ENCODE data around the gene WDFY4.

DNA sequence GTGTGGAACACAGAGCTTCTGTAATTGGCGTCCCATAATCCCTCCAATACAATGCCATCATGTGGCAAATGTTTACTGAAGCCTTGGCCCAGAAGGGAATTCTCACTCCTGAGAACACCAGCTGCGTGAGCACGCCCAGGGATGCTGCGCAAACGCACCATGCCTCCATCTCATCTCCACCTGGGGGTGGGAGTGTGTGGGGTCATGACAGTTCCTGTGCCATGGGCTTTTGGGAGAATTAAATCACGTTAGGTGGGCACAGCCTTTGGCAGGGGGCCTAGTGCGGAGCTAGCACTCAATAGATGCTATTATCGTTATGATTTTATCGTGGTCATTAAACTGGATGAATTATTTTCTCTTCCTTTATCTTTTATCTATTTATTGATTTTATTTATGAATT lies 15.8 kb downstream of the WDFY4 start:
- TF ChIP-seq, protein P1, sequence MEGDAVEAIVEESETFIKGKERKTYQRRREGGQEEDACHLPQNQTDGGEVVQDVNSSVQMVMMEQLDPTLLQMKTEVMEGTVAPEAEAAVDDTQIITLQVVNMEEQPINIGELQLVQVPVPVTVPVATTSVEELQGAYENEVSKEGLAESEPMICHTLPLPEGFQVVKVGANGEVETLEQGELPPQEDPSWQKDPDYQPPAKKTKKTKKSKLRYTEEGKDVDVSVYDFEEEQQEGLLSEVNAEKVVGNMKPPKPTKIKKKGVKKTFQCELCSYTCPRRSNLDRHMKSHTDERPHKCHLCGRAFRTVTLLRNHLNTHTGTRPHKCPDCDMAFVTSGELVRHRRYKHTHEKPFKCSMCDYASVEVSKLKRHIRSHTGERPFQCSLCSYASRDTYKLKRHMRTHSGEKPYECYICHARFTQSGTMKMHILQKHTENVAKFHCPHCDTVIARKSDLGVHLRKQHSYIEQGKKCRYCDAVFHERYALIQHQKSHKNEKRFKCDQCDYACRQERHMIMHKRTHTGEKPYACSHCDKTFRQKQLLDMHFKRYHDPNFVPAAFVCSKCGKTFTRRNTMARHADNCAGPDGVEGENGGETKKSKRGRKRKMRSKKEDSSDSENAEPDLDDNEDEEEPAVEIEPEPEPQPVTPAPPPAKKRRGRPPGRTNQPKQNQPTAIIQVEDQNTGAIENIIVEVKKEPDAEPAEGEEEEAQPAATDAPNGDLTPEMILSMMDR (conservative IDR thresholded peaks at IDR 0.05; ENCODE audit: low read depth in 2 of 2), result no peak
- TF ChIP-seq POLR2AphosphoS5 (IDR thresholded peaks at IDR 0.05; ENCODE audit: low read depth) (no peak), EZH2 (IDR thresholded peaks at IDR 0.05; ENCODE audit: low read depth, unreplicated experiment) (no peak), EZH2phosphoT487 (IDR thresholded peaks at IDR 0.05; ENCODE audit: unreplicated experiment) (no peak), ZNF331 (CRISPR knock-in tag; IDR thresholded peaks at IDR 0.05; ENCODE audit: low read depth) (no peak), STAT1 (IDR thresholded peaks at IDR 0.05; ENCODE audit: unreplicated experiment) (no peak), JUNB (IDR thresholded peaks at IDR 0.05; ENCODE audit: unreplicated experiment) (no peak), CREB1 (CRISPR knock-in tag; IDR thresholded peaks at IDR 0.05; ENCODE audit: low read depth) (no peak), NANOG (IDR thresholded peaks at IDR 0.05; ENCODE audit: borderline replicate concordance) (no peak), ZNF114 (CRISPR knock-in tag; IDR thresholded peaks at IDR 0.05) (no peak)
- TF ChIP-seq, protein P2, sequence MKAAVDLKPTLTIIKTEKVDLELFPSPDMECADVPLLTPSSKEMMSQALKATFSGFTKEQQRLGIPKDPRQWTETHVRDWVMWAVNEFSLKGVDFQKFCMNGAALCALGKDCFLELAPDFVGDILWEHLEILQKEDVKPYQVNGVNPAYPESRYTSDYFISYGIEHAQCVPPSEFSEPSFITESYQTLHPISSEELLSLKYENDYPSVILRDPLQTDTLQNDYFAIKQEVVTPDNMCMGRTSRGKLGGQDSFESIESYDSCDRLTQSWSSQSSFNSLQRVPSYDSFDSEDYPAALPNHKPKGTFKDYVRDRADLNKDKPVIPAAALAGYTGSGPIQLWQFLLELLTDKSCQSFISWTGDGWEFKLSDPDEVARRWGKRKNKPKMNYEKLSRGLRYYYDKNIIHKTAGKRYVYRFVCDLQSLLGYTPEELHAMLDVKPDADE (IDR thresholded peaks at IDR 0.05), result no peak
- TF ChIP-seq, protein P3, sequence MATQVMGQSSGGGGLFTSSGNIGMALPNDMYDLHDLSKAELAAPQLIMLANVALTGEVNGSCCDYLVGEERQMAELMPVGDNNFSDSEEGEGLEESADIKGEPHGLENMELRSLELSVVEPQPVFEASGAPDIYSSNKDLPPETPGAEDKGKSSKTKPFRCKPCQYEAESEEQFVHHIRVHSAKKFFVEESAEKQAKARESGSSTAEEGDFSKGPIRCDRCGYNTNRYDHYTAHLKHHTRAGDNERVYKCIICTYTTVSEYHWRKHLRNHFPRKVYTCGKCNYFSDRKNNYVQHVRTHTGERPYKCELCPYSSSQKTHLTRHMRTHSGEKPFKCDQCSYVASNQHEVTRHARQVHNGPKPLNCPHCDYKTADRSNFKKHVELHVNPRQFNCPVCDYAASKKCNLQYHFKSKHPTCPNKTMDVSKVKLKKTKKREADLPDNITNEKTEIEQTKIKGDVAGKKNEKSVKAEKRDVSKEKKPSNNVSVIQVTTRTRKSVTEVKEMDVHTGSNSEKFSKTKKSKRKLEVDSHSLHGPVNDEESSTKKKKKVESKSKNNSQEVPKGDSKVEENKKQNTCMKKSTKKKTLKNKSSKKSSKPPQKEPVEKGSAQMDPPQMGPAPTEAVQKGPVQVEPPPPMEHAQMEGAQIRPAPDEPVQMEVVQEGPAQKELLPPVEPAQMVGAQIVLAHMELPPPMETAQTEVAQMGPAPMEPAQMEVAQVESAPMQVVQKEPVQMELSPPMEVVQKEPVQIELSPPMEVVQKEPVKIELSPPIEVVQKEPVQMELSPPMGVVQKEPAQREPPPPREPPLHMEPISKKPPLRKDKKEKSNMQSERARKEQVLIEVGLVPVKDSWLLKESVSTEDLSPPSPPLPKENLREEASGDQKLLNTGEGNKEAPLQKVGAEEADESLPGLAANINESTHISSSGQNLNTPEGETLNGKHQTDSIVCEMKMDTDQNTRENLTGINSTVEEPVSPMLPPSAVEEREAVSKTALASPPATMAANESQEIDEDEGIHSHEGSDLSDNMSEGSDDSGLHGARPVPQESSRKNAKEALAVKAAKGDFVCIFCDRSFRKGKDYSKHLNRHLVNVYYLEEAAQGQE (IDR thresholded peaks at IDR 0.05; ENCODE audit: unreplicated experiment), result no peak
- TF ChIP-seq, protein P4, sequence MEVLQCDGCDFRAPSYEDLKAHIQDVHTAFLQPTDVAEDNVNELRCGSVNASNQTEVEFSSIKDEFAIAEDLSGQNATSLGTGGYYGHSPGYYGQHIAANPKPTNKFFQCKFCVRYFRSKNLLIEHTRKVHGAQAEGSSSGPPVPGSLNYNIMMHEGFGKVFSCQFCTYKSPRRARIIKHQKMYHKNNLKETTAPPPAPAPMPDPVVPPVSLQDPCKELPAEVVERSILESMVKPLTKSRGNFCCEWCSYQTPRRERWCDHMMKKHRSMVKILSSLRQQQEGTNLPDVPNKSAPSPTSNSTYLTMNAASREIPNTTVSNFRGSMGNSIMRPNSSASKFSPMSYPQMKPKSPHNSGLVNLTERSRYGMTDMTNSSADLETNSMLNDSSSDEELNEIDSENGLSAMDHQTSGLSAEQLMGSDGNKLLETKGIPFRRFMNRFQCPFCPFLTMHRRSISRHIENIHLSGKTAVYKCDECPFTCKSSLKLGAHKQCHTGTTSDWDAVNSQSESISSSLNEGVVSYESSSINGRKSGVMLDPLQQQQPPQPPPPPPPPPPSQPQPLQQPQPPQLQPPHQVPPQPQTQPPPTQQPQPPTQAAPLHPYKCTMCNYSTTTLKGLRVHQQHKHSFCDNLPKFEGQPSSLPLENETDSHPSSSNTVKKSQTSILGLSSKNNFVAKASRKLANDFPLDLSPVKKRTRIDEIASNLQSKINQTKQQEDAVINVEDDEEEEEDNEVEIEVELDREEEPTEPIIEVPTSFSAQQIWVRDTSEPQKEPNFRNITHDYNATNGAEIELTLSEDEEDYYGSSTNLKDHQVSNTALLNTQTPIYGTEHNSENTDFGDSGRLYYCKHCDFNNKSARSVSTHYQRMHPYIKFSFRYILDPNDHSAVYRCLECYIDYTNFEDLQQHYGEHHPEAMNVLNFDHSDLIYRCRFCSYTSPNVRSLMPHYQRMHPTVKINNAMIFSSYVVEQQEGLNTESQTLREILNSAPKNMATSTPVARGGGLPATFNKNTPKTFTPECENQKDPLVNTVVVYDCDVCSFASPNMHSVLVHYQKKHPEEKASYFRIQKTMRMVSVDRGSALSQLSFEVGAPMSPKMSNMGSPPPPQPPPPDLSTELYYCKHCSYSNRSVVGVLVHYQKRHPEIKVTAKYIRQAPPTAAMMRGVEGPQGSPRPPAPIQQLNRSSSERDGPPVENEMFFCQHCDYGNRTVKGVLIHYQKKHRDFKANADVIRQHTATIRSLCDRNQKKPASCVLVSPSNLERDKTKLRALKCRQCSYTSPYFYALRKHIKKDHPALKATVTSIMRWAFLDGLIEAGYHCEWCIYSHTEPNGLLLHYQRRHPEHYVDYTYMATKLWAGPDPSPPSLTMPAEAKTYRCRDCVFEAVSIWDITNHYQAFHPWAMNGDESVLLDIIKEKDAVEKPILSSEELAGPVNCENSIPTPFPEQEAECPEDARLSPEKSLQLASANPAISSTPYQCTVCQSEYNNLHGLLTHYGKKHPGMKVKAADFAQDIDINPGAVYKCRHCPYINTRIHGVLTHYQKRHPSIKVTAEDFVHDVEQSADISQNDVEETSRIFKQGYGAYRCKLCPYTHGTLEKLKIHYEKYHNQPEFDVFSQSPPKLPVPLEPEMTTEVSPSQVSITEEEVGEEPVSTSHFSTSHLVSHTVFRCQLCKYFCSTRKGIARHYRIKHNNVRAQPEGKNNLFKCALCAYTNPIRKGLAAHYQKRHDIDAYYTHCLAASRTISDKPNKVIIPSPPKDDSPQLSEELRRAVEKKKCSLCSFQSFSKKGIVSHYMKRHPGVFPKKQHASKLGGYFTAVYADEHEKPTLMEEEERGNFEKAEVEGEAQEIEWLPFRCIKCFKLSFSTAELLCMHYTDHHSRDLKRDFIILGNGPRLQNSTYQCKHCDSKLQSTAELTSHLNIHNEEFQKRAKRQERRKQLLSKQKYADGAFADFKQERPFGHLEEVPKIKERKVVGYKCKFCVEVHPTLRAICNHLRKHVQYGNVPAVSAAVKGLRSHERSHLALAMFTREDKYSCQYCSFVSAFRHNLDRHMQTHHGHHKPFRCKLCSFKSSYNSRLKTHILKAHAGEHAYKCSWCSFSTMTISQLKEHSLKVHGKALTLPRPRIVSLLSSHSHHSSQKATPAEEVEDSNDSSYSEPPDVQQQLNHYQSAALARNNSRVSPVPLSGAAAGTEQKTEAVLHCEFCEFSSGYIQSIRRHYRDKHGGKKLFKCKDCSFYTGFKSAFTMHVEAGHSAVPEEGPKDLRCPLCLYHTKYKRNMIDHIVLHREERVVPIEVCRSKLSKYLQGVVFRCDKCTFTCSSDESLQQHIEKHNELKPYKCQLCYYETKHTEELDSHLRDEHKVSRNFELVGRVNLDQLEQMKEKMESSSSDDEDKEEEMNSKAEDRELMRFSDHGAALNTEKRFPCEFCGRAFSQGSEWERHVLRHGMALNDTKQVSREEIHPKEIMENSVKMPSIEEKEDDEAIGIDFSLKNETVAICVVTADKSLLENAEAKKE (CRISPR knock-in tag; IDR thresholded peaks at IDR 0.05), result no peak
